ENCODE results near the gene GCFC2.

GRCh38 chr2:75634945-75635344, 75.8 kb downstream of the GCFC2 start:
- TF ChIP-seq EZH2 (IDR thresholded peaks at IDR 0.05; ENCODE audit: insufficient read depth, poor library complexity, severe bottlenecking) (no peak), EZH2phosphoT487 (IDR thresholded peaks at IDR 0.05; ENCODE audit: insufficient read depth, low read depth) (no peak)
